GM20000 (cell line): Measurements from ENCODE around the gene CEP89.

ENCODE experiments used
- DNase-seq: peaks from one replicate; pipeline ENCODE4 v3.0.0; 2012; ENCODE audit warnings: low spot score
- CTCF ChIP-seq: IDR thresholded peaks from 2 replicates; pipeline ENCODE4 v1.5.1; 2012; ENCODE audit warnings: mild to moderate bottlenecking, control low read depth; ENCODE audit errors: extremely low read depth, missing control alignments

The CEP89 gene

GRCh38 chr19:32914879-32915660, 56.7 kb downstream of the CEP89 start:
- no peak for TF ChIP-seq CTCF
- DNase-seq, result no peak

- no peak for TF ChIP-seq CTCF
These were observed 60.3 kb downstream of the CEP89 start for GRCh38 chr19:32911467-32911866.

GRCh38 chr19:32910874-32911273, 60.9 kb downstream of the CEP89 start:
- no peak for DNase-seq
- TF ChIP-seq CTCF, result no peak

More at GRCh38 chr19:32911467-32911866, 60.3 kb downstream of the CEP89 start:
- no peak for DNase-seq

- TF ChIP-seq CTCF, result no peak
- DNase-seq, result no peak
These were observed 61.7 kb downstream of the CEP89 start for GRCh38 chr19:32910094-32910493.

- no peak for TF ChIP-seq CTCF
- no peak for DNase-seq
These were observed 62.5 kb downstream of the CEP89 start for GRCh38 chr19:32909257-32909656.

- DNase-seq, result no peak
- TF ChIP-seq CTCF, result no peak
These were observed 63.0 kb downstream of the CEP89 start for GRCh38 chr19:32908641-32909190.

- TF ChIP-seq CTCF, result no peak
- no peak for DNase-seq
These were observed 69.3 kb downstream of the CEP89 start for GRCh38 chr19:32902448-32902847.
